Neuronal stem cell (in vitro differentiated cells): ENCODE data around the gene IRAK2. TPM values are rescaled to one million over a fixed set of nuclear protein-coding genes. Genes with fewer than 3 reads are reported as not detected.

Experiments
- DNase-seq: peaks from one replicate; pipeline ENCODE4 v3.0.0-alpha.2; 2013; ENCODE audit warnings: low spot score
- H2AFZ ChIP-seq: one replicate; pipeline ENCODE4 v1.6.1; 2013; ENCODE audit warnings: mild to moderate bottlenecking, low read length, inconsistent platforms
- H2AK5ac ChIP-seq: 2 replicates; pipeline ENCODE4 v1.6.1; 2013; ENCODE audit warnings: low read depth, mild to moderate bottlenecking, inconsistent platforms, low read length, moderate library complexity, mixed read lengths
- H2BK120ac ChIP-seq: 2 replicates; pipeline ENCODE4 v1.6.1; 2013; ENCODE audit warnings: low read depth, mild to moderate bottlenecking, inconsistent platforms, low read length, moderate library complexity, mixed read lengths
- H2BK12ac ChIP-seq: one replicate; pipeline ENCODE4 v1.6.1; 2013; ENCODE audit warnings: low read length, inconsistent platforms
- H2BK15ac ChIP-seq: 2 replicates; pipeline ENCODE4 v1.6.1; 2013; ENCODE audit warnings: mild to moderate bottlenecking, low read length, inconsistent platforms, mixed read lengths
- H2BK5ac ChIP-seq: one replicate; pipeline ENCODE4 v1.6.1; 2013; ENCODE audit warnings: inconsistent platforms, mild to moderate bottlenecking, low read length, moderate library complexity
- H3K14ac ChIP-seq: one replicate; pipeline ENCODE4 v1.6.1; 2013; ENCODE audit warnings: low read length, inconsistent platforms
- H3K18ac ChIP-seq: 2 replicates; pipeline ENCODE4 v1.6.1; 2013; ENCODE audit warnings: low read length, inconsistent platforms
- H3K23ac ChIP-seq: 2 replicates; pipeline ENCODE4 v1.6.1; 2013; ENCODE audit warnings: low read depth, mild to moderate bottlenecking, mixed read lengths, low read length, inconsistent platforms; ENCODE audit not compliant: poor library complexity
- H3K27ac ChIP-seq: replicated peaks from 3 replicates; pipeline ENCODE4 v1.5.1; 2013; ENCODE audit warnings: low read length, inconsistent platforms
- H3K27me3 ChIP-seq, 3 experiments: 2 replicates each; pipeline ENCODE4 v1.6.1; 2013; ENCODE audit warnings: low read length in 3 of 3, mild to moderate bottlenecking in 2 of 3, inconsistent platforms in 1 of 3, low read depth in 1 of 3, mixed read lengths in 1 of 3, moderate library complexity in 1 of 3; ENCODE audit not compliant: control insufficient read depth in 3 of 3, insufficient read depth in 3 of 3
- H3K36me3 ChIP-seq, 2 donors: replicated peaks in 1 of 2; 2 replicates each; pipeline ENCODE4 v1.6.1; 2013; ENCODE audit warnings: low read length in 2 of 2; ENCODE audit not compliant: control insufficient read depth in 2 of 2, insufficient read depth in 2 of 2
- H3K4ac ChIP-seq: 2 replicates; pipeline ENCODE4 v1.6.1; 2013; ENCODE audit warnings: inconsistent platforms, mild to moderate bottlenecking, low read length, moderate library complexity
- H3K4me1 ChIP-seq, 2 donors: 1 replicate in 1 of 2; 2 replicates in 1 of 2; pipeline ENCODE4 v1.6.1; 2013; ENCODE audit warnings: low read length in 2 of 2, low read depth in 1 of 2; ENCODE audit not compliant: control insufficient read depth in 2 of 2, insufficient read depth in 1 of 2
- H3K4me2 ChIP-seq: one replicate; pipeline ENCODE4 v1.6.1; 2013; ENCODE audit warnings: mild to moderate bottlenecking, low read length, inconsistent platforms; ENCODE audit not compliant: insufficient read depth, poor library complexity, severe bottlenecking
- H3K4me3 ChIP-seq, 2 donors: 2 replicates each; pipeline ENCODE4 v1.5.1; 2013; ENCODE audit warnings: low read length in 2 of 2, mild to moderate bottlenecking in 2 of 2, inconsistent platforms in 1 of 2, moderate library complexity in 1 of 2
- H3K79me1 ChIP-seq: one replicate; pipeline ENCODE4 v1.6.1; 2013; ENCODE audit warnings: low read depth, mild to moderate bottlenecking, inconsistent platforms, low read length, moderate library complexity
- H3K9ac ChIP-seq: one replicate; pipeline ENCODE4 v1.6.1; 2013; ENCODE audit warnings: mild to moderate bottlenecking, low read depth, low read length, inconsistent platforms; ENCODE audit not compliant: poor library complexity
- H3K9me3 ChIP-seq, 2 donors: replicated peaks in 1 of 2; 2 replicates each; pipeline versions ENCODE3 to v1.6.1; 2013; ENCODE audit warnings: low read length in 2 of 2, mild to moderate bottlenecking in 2 of 2, inconsistent platforms in 1 of 2, low read depth in 1 of 2, mixed read lengths in 1 of 2, moderate library complexity in 1 of 2; ENCODE audit not compliant: control insufficient read depth in 2 of 2, insufficient read depth in 1 of 2
- H4K8ac ChIP-seq: one replicate; pipeline ENCODE4 v1.6.1; 2013; ENCODE audit warnings: low read depth, mild to moderate bottlenecking, inconsistent platforms, low read length, moderate library complexity
- H4K91ac ChIP-seq: one replicate; pipeline ENCODE4 v1.6.1; 2013; ENCODE audit warnings: low read length, low read depth, mild to moderate bottlenecking, inconsistent platforms; ENCODE audit not compliant: poor library complexity
- WGBS, 2 donors: extraction: QIAGEN DNeasy Blood & Tissue Kit; methylation state at CpG; one replicate each; pipeline ENCODE4 v1.1.7; 2013; ENCODE audit warnings: missing lambda C conversion rate in 2 of 2, mixed read lengths in 1 of 2; ENCODE audit not compliant: insufficient read length in 2 of 2, insufficient replicate concordance in 1 of 2; ENCODE audit errors: extremely low coverage in 2 of 2; 5-methylcytosine and 5-hydroxymethylcytosine counted together
- polyA plus RNA-seq, 2 experiments: library from polyadenylated mRNA; stranded (reverse); fragments of 200-250 nt; gene quantifications; one replicate each; pipeline ENCODE4 v1.2.3, GENCODE V29; 2013

The IRAK2 gene, protein sequence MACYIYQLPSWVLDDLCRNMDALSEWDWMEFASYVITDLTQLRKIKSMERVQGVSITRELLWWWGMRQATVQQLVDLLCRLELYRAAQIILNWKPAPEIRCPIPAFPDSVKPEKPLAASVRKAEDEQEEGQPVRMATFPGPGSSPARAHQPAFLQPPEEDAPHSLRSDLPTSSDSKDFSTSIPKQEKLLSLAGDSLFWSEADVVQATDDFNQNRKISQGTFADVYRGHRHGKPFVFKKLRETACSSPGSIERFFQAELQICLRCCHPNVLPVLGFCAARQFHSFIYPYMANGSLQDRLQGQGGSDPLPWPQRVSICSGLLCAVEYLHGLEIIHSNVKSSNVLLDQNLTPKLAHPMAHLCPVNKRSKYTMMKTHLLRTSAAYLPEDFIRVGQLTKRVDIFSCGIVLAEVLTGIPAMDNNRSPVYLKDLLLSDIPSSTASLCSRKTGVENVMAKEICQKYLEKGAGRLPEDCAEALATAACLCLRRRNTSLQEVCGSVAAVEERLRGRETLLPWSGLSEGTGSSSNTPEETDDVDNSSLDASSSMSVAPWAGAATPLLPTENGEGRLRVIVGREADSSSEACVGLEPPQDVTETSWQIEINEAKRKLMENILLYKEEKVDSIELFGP
- polyA plus RNA-seq (2013, experiment 1 of 2): 0.45 TPM
- 0.54 TPM for polyA plus RNA-seq (2013, experiment 2 of 2)

DNA sequence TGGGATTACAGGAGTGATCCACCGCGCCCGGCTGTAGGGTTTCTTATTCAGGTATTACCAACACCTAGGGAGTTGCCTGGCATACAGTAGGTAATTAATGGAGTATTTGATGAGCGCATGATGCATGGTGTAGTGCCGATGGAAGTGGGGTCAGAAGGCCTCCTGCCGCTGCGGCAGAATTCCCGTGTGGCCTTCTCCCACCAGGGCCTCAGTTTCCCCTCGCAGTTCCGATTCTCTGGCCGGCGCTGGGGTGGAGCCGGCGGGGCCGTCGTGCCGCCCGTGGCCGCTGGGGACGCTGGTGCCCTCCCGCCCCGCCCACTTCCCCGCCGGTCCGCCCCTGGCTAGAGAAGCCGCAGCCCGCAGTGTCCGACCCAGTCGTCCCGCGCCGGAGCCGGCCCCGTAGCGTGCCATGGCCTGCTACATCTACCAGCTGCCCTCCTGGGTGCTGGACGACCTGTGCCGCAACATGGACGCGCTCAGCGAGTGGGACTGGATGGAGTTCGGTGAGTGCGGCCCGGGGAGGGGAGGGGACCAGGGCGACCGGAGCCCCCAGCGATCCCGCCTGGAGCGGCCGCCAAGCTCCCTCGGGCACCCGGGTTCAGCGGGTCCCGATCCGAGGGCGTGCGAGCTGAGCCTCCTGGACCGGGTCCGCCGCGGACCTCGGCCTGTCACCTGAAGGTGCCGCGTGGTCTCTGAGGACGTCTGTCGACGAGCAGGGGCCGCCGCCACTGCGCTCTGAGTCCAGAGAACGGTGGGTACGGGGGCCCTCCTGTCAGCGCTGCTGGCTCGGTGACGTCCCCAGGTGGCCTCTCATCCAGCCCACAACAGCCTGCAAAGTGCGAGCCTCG is at the start of gene IRAK2:
Gene IRAK2 (plus strand): TSS at position 374 of the 848 bp plus-strand sequence. CDS start 36 bp downstream, at position 410.
- H4K8ac ChIP-seq: no peak within 1 kb of the TSS
- H2BK120ac ChIP-seq: no peak within 1 kb of the TSS
- no peak within 1 kb of the TSS for H3K4ac ChIP-seq
- peaks cover 0 to 3% (median 2%) of the 10 kb centered on the region in 3 experiments for H3K27me3 ChIP-seq
- H3K4me3 ChIP-seq: peak within 1 kb of the TSS; percentile 95 to 100
- peak within 1 kb of the TSS; percentile 39 for H3K23ac ChIP-seq
- peak within 1 kb of the TSS; percentile 95 for H3K18ac ChIP-seq
- peaks cover 0 to 2% of the 10 kb centered on the region in 2 donors for H3K4me1 ChIP-seq
- WGBS, 2 donors: no CpG with 5 or more reads among the region's 76 CpGs
- H2BK5ac ChIP-seq: no peak within 1 kb of the TSS
- peak within 1 kb of the TSS; percentile 75 for H3K14ac ChIP-seq
- H3K4me2 ChIP-seq: peak within 1 kb of the TSS; percentile 99
- peaks cover 2 to 3% of the 10 kb centered on the region in 2 donors for H3K9me3 ChIP-seq
- peak within 1 kb of the TSS; percentile 27 for H2BK15ac ChIP-seq
- H2AK5ac ChIP-seq: no peak within 1 kb of the TSS
- peak; percentile 54 for DNase-seq
- H2BK12ac ChIP-seq: peak within 1 kb of the TSS; percentile 68
- peak within 1 kb of the TSS; percentile 97 for H3K9ac ChIP-seq
- H3K27ac ChIP-seq: no peak within 1 kb of the TSS
- H3K79me1 ChIP-seq: no peaks in the 10 kb centered on the region
- H4K91ac ChIP-seq: no peak within 1 kb of the TSS
- no peaks in the 10 kb centered on the region for H3K36me3 ChIP-seq
- peak within 1 kb of the TSS; percentile 100 for H2AFZ ChIP-seq

DNA sequence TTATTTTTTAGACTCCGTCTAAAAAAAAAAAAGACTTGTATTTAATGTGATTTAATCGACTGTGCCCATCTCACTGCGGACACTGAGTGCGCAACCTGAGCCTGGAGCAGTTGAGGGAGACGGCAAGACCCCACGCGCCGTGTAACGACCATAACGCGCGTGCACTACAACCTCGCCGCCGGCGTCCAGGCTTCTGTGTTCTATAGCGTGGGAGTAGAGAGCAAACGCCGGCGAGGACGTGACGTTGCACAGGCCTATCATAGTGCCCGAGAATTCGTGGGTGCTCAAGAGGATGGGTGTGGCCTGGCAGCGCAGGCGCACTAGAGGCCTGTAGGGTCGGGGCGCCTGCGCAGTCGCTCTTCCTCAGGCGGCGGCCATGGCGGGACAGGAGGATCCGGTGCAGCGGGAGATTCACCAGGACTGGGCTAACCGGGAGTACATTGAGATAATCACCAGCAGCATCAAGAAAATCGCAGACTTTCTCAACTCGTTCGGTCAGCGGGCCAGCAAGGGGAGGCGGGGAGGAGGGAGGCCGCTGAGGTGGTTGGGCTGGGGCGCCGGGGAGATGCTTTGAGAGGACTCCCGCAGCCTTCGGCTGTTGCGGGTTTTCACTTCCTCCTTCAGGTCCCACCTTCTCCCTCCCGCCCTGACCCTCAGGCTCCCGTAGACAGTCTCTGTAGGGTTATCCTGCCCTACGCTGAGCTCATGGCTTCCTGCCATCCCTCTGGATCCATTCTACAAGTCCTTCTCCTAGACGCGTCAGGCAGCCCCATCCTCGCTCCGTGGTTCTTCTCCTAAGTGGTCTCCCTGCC is 49.2 kb upstream of the IRAK2 start, which contains the start of gene BRK1:
Gene BRK1 (plus strand): TSS at position 350 of the 812 bp plus-strand sequence. CDS start 27 bp downstream, at position 377.
- H4K8ac ChIP-seq: peak within 1 kb of the TSS; percentile 23
- H2BK5ac ChIP-seq: peak within 1 kb of the TSS; percentile 30
- peak within 1 kb of the TSS; percentile 47 for H3K14ac ChIP-seq
- H2BK120ac ChIP-seq: peak within 1 kb of the TSS; percentile 82
- H3K4me2 ChIP-seq: peak within 1 kb of the TSS; percentile 86
- H2BK12ac ChIP-seq: peak within 1 kb of the TSS; percentile 12
- H2AFZ ChIP-seq: peak within 1 kb of the TSS; percentile 88
- H3K4ac ChIP-seq: no peak within 1 kb of the TSS
- peak within 1 kb of the TSS; percentile 22 for H4K91ac ChIP-seq
- no CpG with 5 or more reads among the region's 54 CpGs for WGBS, 2 donors
- peak; percentile 91 for DNase-seq
- H3K27me3 ChIP-seq: no peaks in the 10 kb centered on the region
- peak within 1 kb of the TSS; percentile 94 for H3K23ac ChIP-seq
- H3K4me1 ChIP-seq: peaks cover 3 to 5% of the 10 kb centered on the region in 2 donors
- no peak within 1 kb of the TSS for H3K27ac ChIP-seq
- peaks cover 0 to 29% of the 10 kb centered on the region in 2 donors for H3K36me3 ChIP-seq
- no peak within 1 kb of the TSS for H2BK15ac ChIP-seq
- H3K18ac ChIP-seq: peak within 1 kb of the TSS; percentile 89
- peaks cover 12% of the 10 kb centered on the region for H3K79me1 ChIP-seq
- H3K4me3 ChIP-seq: peak within 1 kb of the TSS; percentile 73 to 90
- no peaks in the 10 kb centered on the region for H3K9me3 ChIP-seq
- H3K9ac ChIP-seq: peak within 1 kb of the TSS; percentile 90
- no peak within 1 kb of the TSS for H2AK5ac ChIP-seq

DNA sequence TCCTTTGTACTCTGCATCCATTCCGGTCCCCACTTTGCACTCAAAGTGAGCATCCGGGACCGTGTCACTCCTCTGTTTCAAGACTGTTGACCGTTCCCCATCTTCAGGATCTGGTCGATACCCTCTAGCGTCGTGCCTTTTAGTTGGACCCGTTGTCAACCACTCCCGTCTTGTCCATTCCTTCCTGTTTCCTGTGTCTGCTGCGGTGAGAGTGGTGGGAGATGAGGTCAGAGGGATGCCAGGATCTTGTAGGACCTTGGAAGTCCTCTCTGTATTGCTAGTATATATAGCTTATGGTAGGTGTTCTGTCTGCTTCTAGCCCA is 48.6 kb upstream of the IRAK2 start:
- H3K4ac ChIP-seq: no peak overlapping the region
- peaks cover 3 to 5% of the 10 kb centered on the region in 2 donors for H3K4me1 ChIP-seq
- no peak overlapping the region for H3K27ac ChIP-seq
- peak overlapping the region; percentile 73 to 90 for H3K4me3 ChIP-seq
- no peak overlapping the region for H4K8ac ChIP-seq
- no CpG with 5 or more reads among the region's 10 CpGs for WGBS, 2 donors
- DNase-seq: no peak
- H3K79me1 ChIP-seq: peaks cover 12% of the 10 kb centered on the region
- peak overlapping the region; percentile 90 for H3K9ac ChIP-seq
- H3K4me2 ChIP-seq: peak overlapping the region; percentile 86
- no peaks in the 10 kb centered on the region for H3K9me3 ChIP-seq
- no peak overlapping the region for H3K23ac ChIP-seq
- H2BK12ac ChIP-seq: peak overlapping the region; percentile 12
- H3K18ac ChIP-seq: peak overlapping the region; percentile 6
- peak overlapping the region; percentile 22 for H4K91ac ChIP-seq
- H2AK5ac ChIP-seq: no peak overlapping the region
- peaks cover 3 to 35% of the 10 kb centered on the region in 2 donors for H3K36me3 ChIP-seq
- H2BK15ac ChIP-seq: no peak overlapping the region
- peak overlapping the region; percentile 88 for H2AFZ ChIP-seq
- no peak overlapping the region for H3K14ac ChIP-seq
- no peaks in the 10 kb centered on the region for H3K27me3 ChIP-seq
- no peak overlapping the region for H2BK5ac ChIP-seq
- H2BK120ac ChIP-seq: no peak overlapping the region
